Measurements from ENCODE around the gene BANF2. TPM values are rescaled to one million over a fixed set of nuclear protein-coding genes. Genes with fewer than 3 reads are reported as not detected.

BANF2 gene
- total and polyA plus RNA-seq, 2 of the 13 experiments (the other 11 are each of a cell fraction or from before 2014, with no cell fraction given) = 0.35 TPM; not detected in 1

DNA sequence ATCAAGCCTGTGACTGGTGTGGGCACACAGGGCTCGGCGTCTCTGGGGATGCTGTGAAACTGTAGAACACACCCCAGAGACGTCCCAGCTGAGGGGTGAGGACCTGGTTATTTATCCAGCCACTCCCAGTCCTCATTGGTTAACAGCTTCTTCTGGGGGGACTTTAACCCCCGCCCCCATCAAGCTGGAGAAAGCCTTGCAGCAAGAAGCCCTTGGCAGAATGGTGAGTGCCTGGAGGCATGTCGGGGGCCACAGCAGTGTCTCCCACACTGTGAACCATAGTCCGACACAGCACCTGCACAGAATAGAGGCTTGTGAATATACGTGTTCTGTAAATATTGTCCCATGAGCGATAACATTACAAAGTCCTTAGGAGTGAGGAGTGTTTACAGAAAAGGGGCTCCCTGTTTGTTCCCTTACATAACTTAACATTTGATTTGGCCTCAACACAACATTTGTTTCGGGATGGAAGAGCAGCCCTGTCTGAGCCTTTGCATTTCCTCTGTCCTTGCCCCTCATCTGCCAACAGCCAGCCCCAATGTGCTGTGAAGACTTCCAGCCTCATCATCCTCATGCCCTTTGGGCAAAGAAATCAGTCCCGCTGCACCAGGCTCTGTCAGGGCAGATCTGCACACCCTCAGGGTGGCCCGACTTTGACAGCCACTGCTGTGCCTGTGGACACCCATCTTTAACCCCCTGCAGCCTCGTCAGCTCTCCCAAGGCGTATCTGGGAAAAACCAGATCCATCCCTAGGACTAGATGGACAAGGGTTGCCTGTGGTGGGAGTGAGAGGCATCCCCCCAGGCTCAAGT lies 15.5 kb upstream of the BANF2 start (continued):
- TF ChIP-seq, protein P1, sequence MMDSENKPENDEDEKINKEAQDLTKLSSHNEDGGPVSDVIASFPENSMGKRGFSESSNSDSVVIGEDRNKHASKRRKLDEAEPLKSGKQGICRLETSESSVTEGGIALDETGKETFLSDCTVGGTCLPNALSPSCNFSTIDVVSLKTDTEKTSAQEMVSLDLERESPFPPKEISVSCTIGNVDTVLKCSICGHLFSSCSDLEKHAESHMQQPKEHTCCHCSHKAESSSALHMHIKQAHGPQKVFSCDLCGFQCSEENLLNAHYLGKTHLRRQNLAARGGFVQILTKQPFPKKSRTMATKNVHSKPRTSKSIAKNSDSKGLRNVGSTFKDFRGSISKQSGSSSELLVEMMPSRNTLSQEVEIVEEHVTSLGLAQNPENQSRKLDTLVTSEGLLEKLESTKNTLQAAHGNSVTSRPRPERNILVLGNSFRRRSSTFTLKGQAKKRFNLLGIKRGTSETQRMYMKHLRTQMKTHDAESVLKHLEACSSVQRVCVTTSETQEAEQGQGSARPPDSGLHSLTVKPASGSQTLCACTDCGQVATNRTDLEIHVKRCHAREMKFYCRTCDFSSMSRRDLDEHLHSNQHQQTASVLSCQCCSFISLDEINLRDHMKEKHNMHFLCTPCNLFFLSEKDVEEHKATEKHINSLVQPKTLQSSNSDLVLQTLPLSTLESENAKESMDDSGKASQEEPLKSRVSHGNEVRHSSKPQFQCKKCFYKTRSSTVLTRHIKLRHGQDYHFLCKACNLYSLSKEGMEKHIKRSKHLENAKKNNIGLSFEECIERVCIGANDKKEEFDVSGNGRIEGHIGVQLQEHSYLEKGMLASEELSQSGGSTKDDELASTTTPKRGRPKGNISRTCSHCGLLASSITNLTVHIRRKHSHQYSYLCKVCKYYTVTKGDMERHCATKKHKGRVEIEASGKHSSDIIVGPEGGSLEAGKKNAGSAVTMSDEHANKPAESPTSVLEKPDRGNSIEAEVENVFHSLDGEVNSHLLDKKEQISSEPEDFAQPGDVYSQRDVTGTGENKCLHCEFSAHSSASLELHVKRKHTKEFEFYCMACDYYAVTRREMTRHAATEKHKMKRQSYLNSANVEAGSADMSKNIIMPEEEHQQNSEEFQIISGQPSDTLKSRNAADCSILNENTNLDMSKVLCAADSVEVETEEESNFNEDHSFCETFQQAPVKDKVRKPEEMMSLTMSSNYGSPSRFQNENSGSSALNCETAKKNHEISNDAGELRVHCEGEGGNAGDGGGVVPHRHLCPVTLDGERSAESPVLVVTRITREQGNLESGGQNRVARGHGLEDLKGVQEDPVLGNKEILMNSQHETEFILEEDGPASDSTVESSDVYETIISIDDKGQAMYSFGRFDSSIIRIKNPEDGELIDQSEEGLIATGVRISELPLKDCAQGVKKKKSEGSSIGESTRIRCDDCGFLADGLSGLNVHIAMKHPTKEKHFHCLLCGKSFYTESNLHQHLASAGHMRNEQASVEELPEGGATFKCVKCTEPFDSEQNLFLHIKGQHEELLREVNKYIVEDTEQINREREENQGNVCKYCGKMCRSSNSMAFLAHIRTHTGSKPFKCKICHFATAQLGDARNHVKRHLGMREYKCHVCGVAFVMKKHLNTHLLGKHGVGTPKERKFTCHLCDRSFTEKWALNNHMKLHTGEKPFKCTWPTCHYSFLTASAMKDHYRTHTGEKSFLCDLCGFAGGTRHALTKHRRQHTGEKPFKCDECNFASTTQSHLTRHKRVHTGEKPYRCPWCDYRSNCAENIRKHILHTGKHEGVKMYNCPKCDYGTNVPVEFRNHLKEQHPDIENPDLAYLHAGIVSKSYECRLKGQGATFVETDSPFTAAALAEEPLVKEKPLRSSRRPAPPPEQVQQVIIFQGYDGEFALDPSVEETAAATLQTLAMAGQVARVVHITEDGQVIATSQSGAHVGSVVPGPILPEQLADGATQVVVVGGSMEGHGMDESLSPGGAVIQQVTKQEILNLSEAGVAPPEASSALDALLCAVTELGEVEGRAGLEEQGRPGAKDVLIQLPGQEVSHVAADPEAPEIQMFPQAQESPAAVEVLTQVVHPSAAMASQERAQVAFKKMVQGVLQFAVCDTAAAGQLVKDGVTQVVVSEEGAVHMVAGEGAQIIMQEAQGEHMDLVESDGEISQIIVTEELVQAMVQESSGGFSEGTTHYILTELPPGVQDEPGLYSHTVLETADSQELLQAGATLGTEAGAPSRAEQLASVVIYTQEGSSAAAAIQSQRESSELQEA (CRISPR knock-in tag; IDR thresholded peaks at IDR 0.05; ENCODE audit: not compliant biosample characterization) = peak; percentile 26
- TF ChIP-seq CREB1 (IDR thresholded peaks at IDR 0.05) = peak; percentile 67
- peak; percentile 75; the same call in 1 of the 2 replicates for TF ChIP-seq CREB1 (CRISPR knock-in tag; IDR thresholded peaks at IDR 0.05)
- peak; percentile 99 for TF ChIP-seq TARDBP (CRISPR knock-in tag; IDR thresholded peaks at IDR 0.05)
- TF ChIP-seq, protein P2, sequence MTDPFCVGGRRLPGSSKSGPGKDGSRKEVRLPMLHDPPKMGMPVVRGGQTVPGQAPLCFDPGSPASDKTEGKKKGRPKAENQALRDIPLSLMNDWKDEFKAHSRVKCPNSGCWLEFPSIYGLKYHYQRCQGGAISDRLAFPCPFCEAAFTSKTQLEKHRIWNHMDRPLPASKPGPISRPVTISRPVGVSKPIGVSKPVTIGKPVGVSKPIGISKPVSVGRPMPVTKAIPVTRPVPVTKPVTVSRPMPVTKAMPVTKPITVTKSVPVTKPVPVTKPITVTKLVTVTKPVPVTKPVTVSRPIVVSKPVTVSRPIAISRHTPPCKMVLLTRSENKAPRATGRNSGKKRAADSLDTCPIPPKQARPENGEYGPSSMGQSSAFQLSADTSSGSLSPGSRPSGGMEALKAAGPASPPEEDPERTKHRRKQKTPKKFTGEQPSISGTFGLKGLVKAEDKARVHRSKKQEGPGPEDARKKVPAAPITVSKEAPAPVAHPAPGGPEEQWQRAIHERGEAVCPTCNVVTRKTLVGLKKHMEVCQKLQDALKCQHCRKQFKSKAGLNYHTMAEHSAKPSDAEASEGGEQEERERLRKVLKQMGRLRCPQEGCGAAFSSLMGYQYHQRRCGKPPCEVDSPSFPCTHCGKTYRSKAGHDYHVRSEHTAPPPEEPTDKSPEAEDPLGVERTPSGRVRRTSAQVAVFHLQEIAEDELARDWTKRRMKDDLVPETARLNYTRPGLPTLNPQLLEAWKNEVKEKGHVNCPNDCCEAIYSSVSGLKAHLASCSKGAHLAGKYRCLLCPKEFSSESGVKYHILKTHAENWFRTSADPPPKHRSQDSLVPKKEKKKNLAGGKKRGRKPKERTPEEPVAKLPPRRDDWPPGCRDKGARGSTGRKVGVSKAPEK (CRISPR knock-in tag; IDR thresholded peaks at IDR 0.05; ENCODE audit: borderline replicate concordance) = peak; percentile 97
- peak; percentile 73 for TF ChIP-seq CBX1 (IDR thresholded peaks at IDR 0.05; ENCODE audit: low read depth)
- TF ChIP-seq ARID4A (CRISPR knock-in tag; IDR thresholded peaks at IDR 0.05; ENCODE audit: borderline replicate concordance) = peak; percentile 76; the same call in 1 of the 2 replicates
- TF ChIP-seq TCF12 (IDR thresholded peaks at IDR 0.05) = no peak
- TF ChIP-seq TCF12 (CRISPR knock-in tag; IDR thresholded peaks at IDR 0.05) = peak; percentile 99
- peak; percentile 99 for TF ChIP-seq FOXP1 (IDR thresholded peaks at IDR 0.05)
- peak; percentile 100 for TF ChIP-seq FOXP1 (CRISPR knock-in tag; IDR thresholded peaks at IDR 0.05)
- TF ChIP-seq, protein P3, sequence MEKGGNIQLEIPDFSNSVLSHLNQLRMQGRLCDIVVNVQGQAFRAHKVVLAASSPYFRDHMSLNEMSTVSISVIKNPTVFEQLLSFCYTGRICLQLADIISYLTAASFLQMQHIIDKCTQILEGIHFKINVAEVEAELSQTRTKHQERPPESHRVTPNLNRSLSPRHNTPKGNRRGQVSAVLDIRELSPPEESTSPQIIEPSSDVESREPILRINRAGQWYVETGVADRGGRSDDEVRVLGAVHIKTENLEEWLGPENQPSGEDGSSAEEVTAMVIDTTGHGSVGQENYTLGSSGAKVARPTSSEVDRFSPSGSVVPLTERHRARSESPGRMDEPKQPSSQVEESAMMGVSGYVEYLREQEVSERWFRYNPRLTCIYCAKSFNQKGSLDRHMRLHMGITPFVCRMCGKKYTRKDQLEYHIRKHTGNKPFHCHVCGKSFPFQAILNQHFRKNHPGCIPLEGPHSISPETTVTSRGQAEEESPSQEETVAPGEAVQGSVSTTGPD (CRISPR knock-in tag; IDR thresholded peaks at IDR 0.05) = no peak

All from HepG2 (cell line).